ENCODE measurements around the gene NINL.
A peak's percentile ranks its signal among the peaks of the same experiment; 100 is the strongest.

Gene NINL

GRCh38 chr20:25447671-25448070 lies 137.7 kb downstream of the NINL start:
- no peak for DNase-seq
- H3K4me2 ChIP-seq (ENCODE audit: low read length), result no peak overlapping the region
- no CpG with 5 or more reads among the region's 6 CpGs for WGBS (ENCODE audit: extremely low coverage, insufficient coverage, low lambda C conversion rate)
- no peak overlapping the region for H2BK15ac ChIP-seq (replicated peaks; ENCODE audit: low read depth)
- no peak overlapping the region for H3K18ac ChIP-seq (ENCODE audit: low read length)
- peaks cover 6% of the 10 kb centered on the region for H3K36me3 ChIP-seq (ENCODE audit: control insufficient read depth, insufficient read depth, low read length)
- H3K9ac ChIP-seq (ENCODE audit: low read length), result no peak overlapping the region
- no peaks in the 10 kb centered on the region for H3K79me2 ChIP-seq (ENCODE audit: control insufficient read depth, insufficient read depth, low read length)
- H4K5ac ChIP-seq (ENCODE audit: low read length), result no peak overlapping the region
- H2BK5ac ChIP-seq (ENCODE audit: low read length), result no peak overlapping the region
- no peak overlapping the region for H3K27ac ChIP-seq (ENCODE audit: low read depth, low read length)
- no peak overlapping the region for H2BK120ac ChIP-seq (ENCODE audit: low read depth, low read length)
- no peaks in the 10 kb centered on the region for H3K4me1 ChIP-seq (ENCODE audit: control insufficient read depth, low read depth, low read length)
- no peaks in the 10 kb centered on the region for H3K27me3 ChIP-seq (ENCODE audit: insufficient read depth, low read length, poor library complexity)
- H3K79me1 ChIP-seq (ENCODE audit: low read length), result no peaks in the 10 kb centered on the region
- no peak overlapping the region for H2AK5ac ChIP-seq (ENCODE audit: low read length)
- H4K8ac ChIP-seq (ENCODE audit: low read depth, low read length), result no peak overlapping the region
- no peak overlapping the region for H3K4ac ChIP-seq (ENCODE audit: low read depth, low read length)
- H3K56ac ChIP-seq (ENCODE audit: low read length), result no peak overlapping the region
- H3K4me3 ChIP-seq (ENCODE audit: low read length), result no peak overlapping the region
- H3K23ac ChIP-seq (ENCODE audit: low read length), result no peak overlapping the region

GRCh38 chr20:25444556-25444955 lies 140.8 kb downstream of the NINL start:
- no peak overlapping the region for H3K27ac ChIP-seq (ENCODE audit: low read depth, low read length)
- no peak for DNase-seq
- no peak overlapping the region for H3K4me3 ChIP-seq (ENCODE audit: low read length)
- no peak overlapping the region for H2BK120ac ChIP-seq (ENCODE audit: low read depth, low read length)
- H4K5ac ChIP-seq (ENCODE audit: low read length), result no peak overlapping the region
- no peak overlapping the region for H3K18ac ChIP-seq (ENCODE audit: low read length)
- no peak overlapping the region for H3K23ac ChIP-seq (ENCODE audit: low read length)
- H3K9ac ChIP-seq (ENCODE audit: low read length), result no peak overlapping the region
- H3K56ac ChIP-seq (ENCODE audit: low read length), result no peak overlapping the region
- no peak overlapping the region for H3K4me2 ChIP-seq (ENCODE audit: low read length)
- H3K4me1 ChIP-seq (ENCODE audit: control insufficient read depth, low read depth, low read length), result no peaks in the 10 kb centered on the region
- H3K79me1 ChIP-seq (ENCODE audit: low read length), result no peaks in the 10 kb centered on the region
- H4K8ac ChIP-seq (ENCODE audit: low read depth, low read length), result no peak overlapping the region
- no peak overlapping the region for H3K4ac ChIP-seq (ENCODE audit: low read depth, low read length)
- no CpG with 5 or more reads among the region's 4 CpGs for WGBS (ENCODE audit: extremely low coverage, insufficient coverage, low lambda C conversion rate)
- no peaks in the 10 kb centered on the region for H3K27me3 ChIP-seq (ENCODE audit: insufficient read depth, low read length, poor library complexity)
- H2AK5ac ChIP-seq (ENCODE audit: low read length), result no peak overlapping the region
- H3K36me3 ChIP-seq (ENCODE audit: control insufficient read depth, insufficient read depth, low read length), result peaks cover 4% of the 10 kb centered on the region
- no peak overlapping the region for H2BK5ac ChIP-seq (ENCODE audit: low read length)
- no peaks in the 10 kb centered on the region for H3K79me2 ChIP-seq (ENCODE audit: control insufficient read depth, insufficient read depth, low read length)
- no peak overlapping the region for H2BK15ac ChIP-seq (replicated peaks; ENCODE audit: low read depth)

GRCh38 chr20:25439328-25439727 lies 146.0 kb downstream of the NINL start:
- Histone ChIP-seq H3K36me3 (ENCODE audit: control insufficient read depth, insufficient read depth, low read length) (peaks cover 3% of the 10 kb centered on the region), H2BK5ac (ENCODE audit: low read length) (no peak overlapping the region), H3K4ac (ENCODE audit: low read depth, low read length) (no peak overlapping the region), H3K4me2 (ENCODE audit: low read length) (no peak overlapping the region), H4K8ac (ENCODE audit: low read depth, low read length) (no peak overlapping the region), H3K79me1 (ENCODE audit: low read length) (peaks cover 1% of the 10 kb centered on the region), H3K56ac (ENCODE audit: low read length) (no peak overlapping the region), H3K4me1 (ENCODE audit: control insufficient read depth, low read depth, low read length) (peaks cover 5% of the 10 kb centered on the region), H3K9ac (ENCODE audit: low read length) (no peak overlapping the region), H3K27ac (ENCODE audit: low read depth, low read length) (no peak overlapping the region), H3K79me2 (ENCODE audit: control insufficient read depth, insufficient read depth, low read length) (no peaks in the 10 kb centered on the region), H3K27me3 (ENCODE audit: insufficient read depth, low read length, poor library complexity) (no peaks in the 10 kb centered on the region), H3K4me3 (ENCODE audit: low read length) (no peak overlapping the region), H4K5ac (ENCODE audit: low read length) (no peak overlapping the region), H2AK5ac (ENCODE audit: low read length) (no peak overlapping the region), H2BK120ac (ENCODE audit: low read depth, low read length) (no peak overlapping the region), H2BK15ac (replicated peaks; ENCODE audit: low read depth) (no peak overlapping the region), H3K18ac (ENCODE audit: low read length) (no peak overlapping the region), H3K23ac (ENCODE audit: low read length) (no peak overlapping the region)
- no CpG with 5 or more reads among the region's 3 CpGs for WGBS (ENCODE audit: extremely low coverage, insufficient coverage, low lambda C conversion rate)
- no peak for DNase-seq

- peak; percentile 92 for DNase-seq
- Histone ChIP-seq H2BK120ac (ENCODE audit: low read depth, low read length) (no peak overlapping the region), H2BK15ac (replicated peaks; ENCODE audit: low read depth) (no peak overlapping the region), H2BK5ac (ENCODE audit: low read length) (no peak overlapping the region), H4K5ac (ENCODE audit: low read length) (no peak overlapping the region), H3K9ac (ENCODE audit: low read length) (peak overlapping the region; percentile 31), H3K79me1 (ENCODE audit: low read length) (peaks cover 1% of the 10 kb centered on the region), H3K18ac (ENCODE audit: low read length) (no peak overlapping the region), H3K56ac (ENCODE audit: low read length) (peak overlapping the region; percentile 28), H3K4ac (ENCODE audit: low read depth, low read length) (peak overlapping the region; percentile 68), H2AK5ac (ENCODE audit: low read length) (no peak overlapping the region), H4K8ac (ENCODE audit: low read depth, low read length) (no peak overlapping the region), H3K27ac (ENCODE audit: low read depth, low read length) (peak overlapping the region; percentile 6), H3K36me3 (ENCODE audit: control insufficient read depth, insufficient read depth, low read length) (peaks cover 3% of the 10 kb centered on the region), H3K23ac (ENCODE audit: low read length) (no peak overlapping the region), H3K4me1 (ENCODE audit: control insufficient read depth, low read depth, low read length) (peaks cover 5% of the 10 kb centered on the region), H3K4me2 (ENCODE audit: low read length) (no peak overlapping the region), H3K79me2 (ENCODE audit: control insufficient read depth, insufficient read depth, low read length) (no peaks in the 10 kb centered on the region), H3K4me3 (ENCODE audit: low read length) (no peak overlapping the region), H3K27me3 (ENCODE audit: insufficient read depth, low read length, poor library complexity) (no peaks in the 10 kb centered on the region)
- no CpG with 5 or more reads among the region's 4 CpGs for WGBS (ENCODE audit: extremely low coverage, insufficient coverage, low lambda C conversion rate)
These were observed 148.2 kb downstream of the NINL start for GRCh38 chr20:25437153-25437581.

- DNase-seq, result no peak
- Histone ChIP-seq H4K8ac (ENCODE audit: low read depth, low read length) (no peak overlapping the region), H3K4me3 (ENCODE audit: low read length) (no peak overlapping the region), H2AK5ac (ENCODE audit: low read length) (no peak overlapping the region), H3K18ac (ENCODE audit: low read length) (no peak overlapping the region), H3K79me2 (ENCODE audit: control insufficient read depth, insufficient read depth, low read length) (no peaks in the 10 kb centered on the region), H2BK5ac (ENCODE audit: low read length) (no peak overlapping the region), H3K27ac (ENCODE audit: low read depth, low read length) (no peak overlapping the region), H3K56ac (ENCODE audit: low read length) (no peak overlapping the region), H3K36me3 (ENCODE audit: control insufficient read depth, insufficient read depth, low read length) (peaks cover 4% of the 10 kb centered on the region), H3K23ac (ENCODE audit: low read length) (no peak overlapping the region), H3K27me3 (ENCODE audit: insufficient read depth, low read length, poor library complexity) (no peaks in the 10 kb centered on the region), H3K4me2 (ENCODE audit: low read length) (no peak overlapping the region), H3K79me1 (ENCODE audit: low read length) (no peaks in the 10 kb centered on the region), H2BK120ac (ENCODE audit: low read depth, low read length) (no peak overlapping the region), H4K5ac (ENCODE audit: low read length) (no peak overlapping the region), H3K4ac (ENCODE audit: low read depth, low read length) (no peak overlapping the region), H3K9ac (ENCODE audit: low read length) (no peak overlapping the region), H3K4me1 (ENCODE audit: control insufficient read depth, low read depth, low read length) (no peaks in the 10 kb centered on the region), H2BK15ac (replicated peaks; ENCODE audit: low read depth) (no peak overlapping the region)
- no CpG with 5 or more reads among the region's 3 CpGs for WGBS (ENCODE audit: extremely low coverage, insufficient coverage, low lambda C conversion rate)
These were observed 160.8 kb downstream of the NINL start for GRCh38 chr20:25424536-25424935.

GRCh38 chr20:25422032-25422431 lies 163.3 kb downstream of the NINL start:
- Histone ChIP-seq H3K79me1 (ENCODE audit: low read length) (peaks cover 1% of the 10 kb centered on the region), H3K56ac (ENCODE audit: low read length) (no peak overlapping the region), H3K4ac (ENCODE audit: low read depth, low read length) (no peak overlapping the region), H2AK5ac (ENCODE audit: low read length) (no peak overlapping the region), H2BK120ac (ENCODE audit: low read depth, low read length) (no peak overlapping the region), H2BK15ac (replicated peaks; ENCODE audit: low read depth) (no peak overlapping the region), H3K36me3 (ENCODE audit: control insufficient read depth, insufficient read depth, low read length) (peaks cover 10% of the 10 kb centered on the region), H2BK5ac (ENCODE audit: low read length) (no peak overlapping the region), H3K4me3 (ENCODE audit: low read length) (no peak overlapping the region), H3K27ac (ENCODE audit: low read depth, low read length) (no peak overlapping the region), H3K79me2 (ENCODE audit: control insufficient read depth, insufficient read depth, low read length) (no peaks in the 10 kb centered on the region), H3K9ac (ENCODE audit: low read length) (no peak overlapping the region), H4K8ac (ENCODE audit: low read depth, low read length) (no peak overlapping the region), H3K23ac (ENCODE audit: low read length) (no peak overlapping the region), H4K5ac (ENCODE audit: low read length) (no peak overlapping the region), H3K18ac (ENCODE audit: low read length) (no peak overlapping the region), H3K27me3 (ENCODE audit: insufficient read depth, low read length, poor library complexity) (no peaks in the 10 kb centered on the region), H3K4me2 (ENCODE audit: low read length) (no peak overlapping the region), H3K4me1 (ENCODE audit: control insufficient read depth, low read depth, low read length) (no peaks in the 10 kb centered on the region)
- DNase-seq, result no peak
- no CpG with 5 or more reads among the region's 4 CpGs for WGBS (ENCODE audit: extremely low coverage, insufficient coverage, low lambda C conversion rate)

All from mesendoderm (in vitro differentiated cells).